ENCODE measurements around the gene ZNF493.

ZNF493 gene

DNA sequence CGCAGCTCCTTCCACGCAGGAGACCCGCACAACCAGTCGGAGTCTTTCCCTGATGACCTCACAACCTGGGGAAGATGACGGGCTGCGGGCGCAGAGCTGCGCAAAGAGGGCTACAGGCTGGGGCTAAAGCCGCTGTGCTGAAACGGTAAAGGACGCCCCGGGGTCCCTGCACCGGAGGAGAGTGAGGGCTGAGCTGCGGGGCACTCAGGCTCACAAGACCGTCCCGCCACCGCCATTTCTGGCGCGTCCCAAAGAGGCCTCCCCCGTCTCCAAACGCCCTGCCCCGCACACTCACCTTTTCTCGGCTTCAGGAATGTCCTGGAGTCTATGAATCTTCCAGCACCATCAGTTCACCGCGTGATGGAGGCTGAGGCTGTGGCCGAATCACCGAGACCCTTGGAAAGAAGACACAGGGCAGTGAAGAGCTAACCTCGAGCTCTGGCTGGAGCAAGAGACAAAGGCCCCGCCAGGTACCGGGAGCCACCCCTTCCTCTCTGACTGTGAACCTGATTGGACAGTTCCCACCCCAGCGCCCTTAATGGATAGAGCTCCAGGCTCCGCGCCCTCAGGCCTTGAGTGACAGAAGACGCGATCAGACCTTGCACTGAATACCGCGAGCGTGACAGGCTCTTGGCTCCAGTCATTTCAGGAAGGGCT lies 66.6 kb downstream of the ZNF493 start:
- TF ChIP-seq POLR2AphosphoS5 (IDR thresholded peaks at IDR 0.05; ENCODE audit: low read depth, low read length), result peak; percentile 70; the same call in 1 of the 2 replicates
- TF ChIP-seq, protein P1, sequence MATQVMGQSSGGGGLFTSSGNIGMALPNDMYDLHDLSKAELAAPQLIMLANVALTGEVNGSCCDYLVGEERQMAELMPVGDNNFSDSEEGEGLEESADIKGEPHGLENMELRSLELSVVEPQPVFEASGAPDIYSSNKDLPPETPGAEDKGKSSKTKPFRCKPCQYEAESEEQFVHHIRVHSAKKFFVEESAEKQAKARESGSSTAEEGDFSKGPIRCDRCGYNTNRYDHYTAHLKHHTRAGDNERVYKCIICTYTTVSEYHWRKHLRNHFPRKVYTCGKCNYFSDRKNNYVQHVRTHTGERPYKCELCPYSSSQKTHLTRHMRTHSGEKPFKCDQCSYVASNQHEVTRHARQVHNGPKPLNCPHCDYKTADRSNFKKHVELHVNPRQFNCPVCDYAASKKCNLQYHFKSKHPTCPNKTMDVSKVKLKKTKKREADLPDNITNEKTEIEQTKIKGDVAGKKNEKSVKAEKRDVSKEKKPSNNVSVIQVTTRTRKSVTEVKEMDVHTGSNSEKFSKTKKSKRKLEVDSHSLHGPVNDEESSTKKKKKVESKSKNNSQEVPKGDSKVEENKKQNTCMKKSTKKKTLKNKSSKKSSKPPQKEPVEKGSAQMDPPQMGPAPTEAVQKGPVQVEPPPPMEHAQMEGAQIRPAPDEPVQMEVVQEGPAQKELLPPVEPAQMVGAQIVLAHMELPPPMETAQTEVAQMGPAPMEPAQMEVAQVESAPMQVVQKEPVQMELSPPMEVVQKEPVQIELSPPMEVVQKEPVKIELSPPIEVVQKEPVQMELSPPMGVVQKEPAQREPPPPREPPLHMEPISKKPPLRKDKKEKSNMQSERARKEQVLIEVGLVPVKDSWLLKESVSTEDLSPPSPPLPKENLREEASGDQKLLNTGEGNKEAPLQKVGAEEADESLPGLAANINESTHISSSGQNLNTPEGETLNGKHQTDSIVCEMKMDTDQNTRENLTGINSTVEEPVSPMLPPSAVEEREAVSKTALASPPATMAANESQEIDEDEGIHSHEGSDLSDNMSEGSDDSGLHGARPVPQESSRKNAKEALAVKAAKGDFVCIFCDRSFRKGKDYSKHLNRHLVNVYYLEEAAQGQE (IDR thresholded peaks at IDR 0.05; ENCODE audit: insufficient read depth in 1 of 2, low read depth in 2 of 2, low read length in 2 of 2), result no peak
- no peak for TF ChIP-seq FOXP2 (optimal IDR thresholded peaks at IDR 0.05; ENCODE audit: borderline replicate concordance, extremely low read depth, extremely low read length, insufficient read depth)
- TF ChIP-seq TAF1 (IDR thresholded peaks at IDR 0.05; ENCODE audit: borderline replicate concordance, insufficient read depth, low read length), result no peak
- TF ChIP-seq SIN3A (IDR thresholded peaks at IDR 0.05; ENCODE audit: borderline replicate concordance, insufficient read depth, low read length), result no peak

DNA sequence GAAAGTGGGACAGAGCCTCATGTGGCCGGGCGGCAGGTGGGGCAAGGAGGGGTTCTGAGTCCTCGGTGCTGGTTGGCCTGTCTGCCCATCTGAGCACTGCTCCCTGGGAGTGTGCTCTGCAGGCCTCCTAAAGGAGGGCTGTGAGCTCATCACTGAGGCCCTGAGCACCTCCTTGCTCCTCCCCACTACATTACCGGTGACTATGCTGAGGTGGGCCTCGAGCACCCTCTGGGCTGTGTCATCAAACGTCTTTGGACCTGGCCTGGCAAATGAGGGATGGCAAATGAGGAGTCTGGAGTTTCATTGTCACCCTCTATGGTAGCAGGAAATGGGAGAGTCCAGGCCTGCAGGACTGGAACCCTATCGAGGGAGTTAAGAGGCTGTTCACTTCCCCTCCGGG lies 69.7 kb downstream of the ZNF493 start:
- TF ChIP-seq, protein P1 (IDR thresholded peaks at IDR 0.05; ENCODE audit: insufficient read depth in 1 of 2, low read depth in 2 of 2, low read length in 2 of 2), result no peak
- TF ChIP-seq TAF1 (IDR thresholded peaks at IDR 0.05; ENCODE audit: borderline replicate concordance, insufficient read depth, low read length) (no peak), POLR2AphosphoS5 (IDR thresholded peaks at IDR 0.05; ENCODE audit: low read depth, low read length) (no peak), SIN3A (IDR thresholded peaks at IDR 0.05; ENCODE audit: borderline replicate concordance, insufficient read depth, low read length) (no peak), FOXP2 (optimal IDR thresholded peaks at IDR 0.05; ENCODE audit: borderline replicate concordance, extremely low read depth, extremely low read length, insufficient read depth) (no peak)

DNA sequence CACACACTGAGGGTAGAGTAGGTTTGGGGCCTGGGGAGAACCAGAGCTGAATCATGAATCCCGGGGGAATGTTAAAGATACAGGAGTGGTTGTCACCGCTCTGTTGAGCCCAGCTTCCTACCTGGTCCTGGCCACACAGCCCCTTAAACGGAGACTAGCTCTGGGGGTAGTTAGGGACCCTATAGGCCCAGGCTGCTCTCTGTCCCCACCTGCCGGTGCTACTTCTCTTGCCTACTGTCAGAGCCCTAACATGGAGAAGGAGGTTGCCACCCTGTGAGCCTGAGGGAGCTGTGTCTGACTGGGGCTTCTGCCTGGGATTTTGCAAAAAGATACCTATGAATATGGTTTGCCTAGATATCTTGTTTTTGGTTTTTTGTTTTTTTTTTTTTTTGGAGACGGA lies 71.9 kb downstream of the ZNF493 start:
- TF ChIP-seq POLR2AphosphoS5 (IDR thresholded peaks at IDR 0.05; ENCODE audit: low read depth, low read length), result no peak
- no peak for TF ChIP-seq SIN3A (IDR thresholded peaks at IDR 0.05; ENCODE audit: borderline replicate concordance, insufficient read depth, low read length)
- TF ChIP-seq TAF1 (IDR thresholded peaks at IDR 0.05; ENCODE audit: borderline replicate concordance, insufficient read depth, low read length), result no peak
- no peak for TF ChIP-seq FOXP2 (optimal IDR thresholded peaks at IDR 0.05; ENCODE audit: borderline replicate concordance, extremely low read depth, extremely low read length, insufficient read depth)
- TF ChIP-seq, protein P1 (IDR thresholded peaks at IDR 0.05; ENCODE audit: insufficient read depth in 1 of 2, low read depth in 2 of 2, low read length in 2 of 2), result no peak

DNA sequence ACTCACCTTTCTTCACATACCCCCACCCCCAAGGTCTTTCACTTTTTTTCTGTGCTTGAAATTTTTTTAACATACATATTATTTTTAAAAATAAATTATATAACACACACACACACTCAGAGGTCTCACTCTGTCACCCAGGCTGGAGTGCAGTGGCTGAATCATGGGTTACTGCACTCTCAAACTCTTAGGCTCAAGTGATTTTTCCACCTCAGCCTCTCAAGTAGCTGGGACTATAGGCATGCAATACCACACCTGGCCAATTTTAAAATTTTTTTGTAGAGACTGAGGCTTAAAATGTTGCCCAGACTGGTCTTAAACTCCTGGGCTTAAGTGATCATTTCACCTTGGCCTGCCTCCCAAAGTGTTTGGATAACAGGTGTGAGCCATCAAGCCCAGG lies 75.6 kb downstream of the ZNF493 start:
- TF ChIP-seq, protein P1 (IDR thresholded peaks at IDR 0.05; ENCODE audit: insufficient read depth in 1 of 2, low read depth in 2 of 2, low read length in 2 of 2), result no peak
- TF ChIP-seq TAF1 (IDR thresholded peaks at IDR 0.05; ENCODE audit: borderline replicate concordance, insufficient read depth, low read length) (no peak), SIN3A (IDR thresholded peaks at IDR 0.05; ENCODE audit: borderline replicate concordance, insufficient read depth, low read length) (no peak), FOXP2 (optimal IDR thresholded peaks at IDR 0.05; ENCODE audit: borderline replicate concordance, extremely low read depth, extremely low read length, insufficient read depth) (no peak), POLR2AphosphoS5 (IDR thresholded peaks at IDR 0.05; ENCODE audit: low read depth, low read length) (no peak)
